Muscle layer of duodenum (tissue), 2 donors: ENCODE results near the gene MED27.

Experiments
- H3K27ac ChIP-seq: one replicate; pipeline ENCODE4 v1.7.0; 2013; ENCODE audit warnings: mild to moderate bottlenecking, low read length
- H3K27me3 ChIP-seq: one replicate; pipeline ENCODE4 v1.7.0; 2013; ENCODE audit warnings: low read depth, mild to moderate bottlenecking, control low read depth, low read length
- H3K36me3 ChIP-seq, 2 donors: one replicate each; pipeline ENCODE4 v1.7.0; 2013; ENCODE audit warnings: low read length in 2 of 2, control low read depth in 1 of 2, mild to moderate bottlenecking in 1 of 2; ENCODE audit not compliant: insufficient read depth in 2 of 2, control insufficient read depth in 1 of 2
- H3K4me1 ChIP-seq, 2 donors: one replicate each; pipeline ENCODE4 v1.7.0; 2013; ENCODE audit warnings: low read length in 2 of 2, mild to moderate bottlenecking in 2 of 2, control low read depth in 1 of 2, moderate library complexity in 1 of 2; ENCODE audit not compliant: insufficient read depth in 2 of 2, control insufficient read depth in 1 of 2
- H3K4me3 ChIP-seq, 2 donors: one replicate each; pipeline ENCODE4 v1.7.0; 2013; ENCODE audit warnings: low read length in 2 of 2, low read depth in 1 of 2, mild to moderate bottlenecking in 1 of 2
- H3K9me3 ChIP-seq, 2 donors: one replicate each; pipeline ENCODE4 v1.7.0; 2013; ENCODE audit warnings: low read length in 2 of 2, control low read depth in 1 of 2, mild to moderate bottlenecking in 1 of 2; ENCODE audit not compliant: control insufficient read depth in 1 of 2
- donor health status: healthy.

The MED27 gene

GRCh38 chr9:131987232-131987631 is 92.4 kb downstream of the MED27 start:
- Histone ChIP-seq H3K9me3 (no peaks in the 10 kb centered on the region), H3K27ac (no peak overlapping the region), H3K4me1 (no peaks in the 10 kb centered on the region), H3K36me3 (no peaks in the 10 kb centered on the region), H3K4me3 (no peak overlapping the region), H3K27me3 (no peaks in the 10 kb centered on the region)

GRCh38 chr9:131986576-131986975 is 93.1 kb downstream of the MED27 start:
- no peak overlapping the region for H3K4me3 ChIP-seq

GRCh38 chr9:131986089-131986488 is 93.6 kb downstream of the MED27 start:
- Histone ChIP-seq H3K4me3 (no peak overlapping the region), H3K36me3 (no peaks in the 10 kb centered on the region), H3K27ac (no peak overlapping the region), H3K9me3 (no peaks in the 10 kb centered on the region), H3K27me3 (no peaks in the 10 kb centered on the region), H3K4me1 (no peaks in the 10 kb centered on the region)

More at GRCh38 chr9:131986576-131986975, 93.1 kb downstream of the MED27 start:
- Histone ChIP-seq H3K27me3 (no peaks in the 10 kb centered on the region), H3K9me3 (no peaks in the 10 kb centered on the region), H3K4me1 (no peaks in the 10 kb centered on the region), H3K36me3 (no peaks in the 10 kb centered on the region), H3K27ac (no peak overlapping the region)

GRCh38 chr9:131984564-131984963 is 95.1 kb downstream of the MED27 start:
- H3K4me1 ChIP-seq, result no peaks in the 10 kb centered on the region
- no peak overlapping the region for H3K4me3 ChIP-seq
- H3K27me3 ChIP-seq, result no peaks in the 10 kb centered on the region
- H3K27ac ChIP-seq, result no peak overlapping the region
- no peaks in the 10 kb centered on the region for H3K9me3 ChIP-seq
- no peaks in the 10 kb centered on the region for H3K36me3 ChIP-seq

GRCh38 chr9:131982671-131983239 is 96.9 kb downstream of the MED27 start:
- no peak overlapping the region for H3K27ac ChIP-seq

GRCh38 chr9:131982102-131982501 is 97.6 kb downstream of the MED27 start:
- Histone ChIP-seq H3K27me3 (no peaks in the 10 kb centered on the region), H3K36me3 (no peaks in the 10 kb centered on the region), H3K27ac (no peak overlapping the region), H3K4me1 (no peaks in the 10 kb centered on the region), H3K9me3 (no peaks in the 10 kb centered on the region), H3K4me3 (no peak overlapping the region)

More at GRCh38 chr9:131982671-131983239, 96.9 kb downstream of the MED27 start:
- no peaks in the 10 kb centered on the region for H3K36me3 ChIP-seq
- no peaks in the 10 kb centered on the region for H3K27me3 ChIP-seq
- no peak overlapping the region for H3K4me3 ChIP-seq
- no peaks in the 10 kb centered on the region for H3K4me1 ChIP-seq
- no peaks in the 10 kb centered on the region for H3K9me3 ChIP-seq

GRCh38 chr9:131981116-131981776 is 98.4 kb downstream of the MED27 start:
- Histone ChIP-seq H3K4me3 (no peak overlapping the region), H3K36me3 (no peaks in the 10 kb centered on the region), H3K9me3 (no peaks in the 10 kb centered on the region), H3K4me1 (no peaks in the 10 kb centered on the region), H3K27me3 (no peaks in the 10 kb centered on the region), H3K27ac (no peak overlapping the region)

- Histone ChIP-seq H3K4me3 (no peak overlapping the region), H3K36me3 (no peaks in the 10 kb centered on the region), H3K9me3 (no peaks in the 10 kb centered on the region), H3K27ac (no peak overlapping the region), H3K4me1 (no peaks in the 10 kb centered on the region), H3K27me3 (no peaks in the 10 kb centered on the region)
These were observed 99.2 kb downstream of the MED27 start for GRCh38 chr9:131980267-131981016.

GRCh38 chr9:131977109-131977838 is 102.4 kb downstream of the MED27 start:
- Histone ChIP-seq H3K4me1 (no peaks in the 10 kb centered on the region), H3K27ac (no peak overlapping the region), H3K36me3 (no peaks in the 10 kb centered on the region)

GRCh38 chr9:131976157-131977108 is 103.2 kb downstream of the MED27 start:
- Histone ChIP-seq H3K4me3 (no peak overlapping the region), H3K27me3 (no peaks in the 10 kb centered on the region), H3K36me3 (no peaks in the 10 kb centered on the region), H3K9me3 (no peaks in the 10 kb centered on the region), H3K27ac (no peak overlapping the region), H3K4me1 (no peaks in the 10 kb centered on the region)

More at GRCh38 chr9:131977109-131977838, 102.4 kb downstream of the MED27 start:
- Histone ChIP-seq H3K27me3 (no peaks in the 10 kb centered on the region), H3K9me3 (no peaks in the 10 kb centered on the region), H3K4me3 (no peak overlapping the region)
